ENCODE measurements around the gene CALD1.

The CALD1 gene

DNA sequence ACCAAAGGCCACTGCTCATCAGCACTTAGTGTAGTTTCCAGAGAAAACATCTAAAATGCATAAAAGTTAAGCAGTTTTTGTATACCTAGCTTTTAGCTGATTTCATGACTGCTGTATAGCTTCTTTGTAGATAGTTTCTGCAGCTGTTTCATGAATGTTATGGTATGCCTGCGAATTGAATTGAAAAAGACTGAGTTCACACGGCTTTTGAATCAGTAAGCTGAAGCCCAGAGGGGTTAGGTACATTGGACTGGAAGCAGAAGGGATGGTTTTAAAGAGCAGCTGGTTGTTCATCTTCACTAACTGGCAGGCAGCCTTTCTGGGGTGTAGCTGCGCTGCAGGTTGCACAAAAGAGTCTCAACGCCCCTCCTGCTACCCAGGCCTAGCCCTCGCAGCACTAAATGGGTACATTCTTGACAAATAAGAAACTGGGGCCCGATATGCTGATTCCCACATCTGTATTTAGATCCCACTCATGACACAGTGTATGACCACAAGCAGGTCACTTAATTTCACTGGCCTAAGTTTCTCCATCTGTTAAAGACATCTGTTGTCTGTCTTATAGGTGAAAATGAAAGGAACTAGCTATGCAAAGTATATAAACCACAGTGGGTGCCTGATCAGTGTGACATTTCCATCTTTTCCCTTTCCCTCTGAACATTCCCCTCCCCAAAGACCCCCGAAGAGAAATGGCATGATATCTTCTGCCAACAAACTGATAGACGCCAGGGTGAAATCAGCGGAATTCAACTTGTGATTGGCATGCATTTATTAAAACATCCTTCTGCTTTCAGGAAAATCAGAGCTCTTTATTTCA lies 120.9 kb downstream of the CALD1 start:
- no peak for DNase-seq

DNA sequence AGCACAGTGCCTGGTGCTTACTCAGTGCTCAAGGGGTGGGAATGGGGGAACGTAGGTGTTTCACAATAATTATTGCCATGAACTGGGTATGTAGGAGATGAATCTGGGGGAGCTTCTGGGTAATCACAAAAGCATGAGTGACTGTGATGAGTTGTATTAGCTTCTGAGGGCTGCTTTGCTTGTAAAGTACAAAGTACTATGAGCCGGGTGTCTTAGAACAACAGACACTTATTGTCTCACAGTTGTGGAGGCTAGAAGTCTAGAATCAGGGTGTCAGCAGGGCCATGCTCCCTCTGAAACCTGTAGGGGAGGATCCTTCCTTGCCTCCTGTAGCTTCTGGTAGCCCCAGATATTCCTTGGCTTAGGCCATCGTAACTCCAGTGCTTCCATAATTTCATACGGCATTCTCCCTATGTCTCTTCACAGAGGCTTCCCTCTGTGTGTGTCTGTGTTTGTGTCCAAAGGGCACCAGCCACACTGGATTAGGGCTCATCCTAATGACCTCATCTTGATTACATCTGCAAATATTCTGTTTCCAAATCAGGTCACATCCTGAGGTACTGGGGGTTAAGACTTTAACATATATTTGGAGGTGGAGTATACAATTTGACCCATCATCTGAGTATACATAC lies 122.1 kb downstream of the CALD1 start:
- no peak for DNase-seq

GRCh38 chr7:134902058-134902457 lies 122.6 kb downstream of the CALD1 start:
- DNase-seq: no peak

GRCh38 chr7:134903073-134903790 lies 123.8 kb downstream of the CALD1 start:
- no peak for DNase-seq

GRCh38 chr7:134905375-134905774 lies 125.9 kb downstream of the CALD1 start:
- no peak for DNase-seq

DNA sequence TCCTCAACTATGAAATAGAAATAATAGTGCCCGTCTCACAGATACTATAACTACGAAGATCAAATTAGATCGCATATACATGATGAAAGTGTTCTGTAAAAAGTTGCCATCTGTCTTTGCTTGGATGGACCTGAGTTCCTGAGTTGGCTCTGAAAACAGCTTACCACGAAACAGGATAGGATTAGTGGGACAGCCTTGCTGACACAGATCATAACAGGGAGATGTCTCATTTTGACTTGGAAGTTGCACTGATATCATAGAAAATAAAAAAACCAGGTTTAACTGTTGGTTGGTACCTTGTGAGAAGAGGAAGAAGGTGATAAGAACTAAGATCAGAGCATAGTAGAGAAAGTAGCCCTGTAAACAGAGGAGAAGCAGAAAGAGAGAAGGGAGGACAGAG lies 127.6 kb downstream of the CALD1 start:
- no peak for DNase-seq

- DNase-seq: no peak
Measured at GRCh38 chr7:134907639-134908038, 128.2 kb downstream of the CALD1 start.

DNA sequence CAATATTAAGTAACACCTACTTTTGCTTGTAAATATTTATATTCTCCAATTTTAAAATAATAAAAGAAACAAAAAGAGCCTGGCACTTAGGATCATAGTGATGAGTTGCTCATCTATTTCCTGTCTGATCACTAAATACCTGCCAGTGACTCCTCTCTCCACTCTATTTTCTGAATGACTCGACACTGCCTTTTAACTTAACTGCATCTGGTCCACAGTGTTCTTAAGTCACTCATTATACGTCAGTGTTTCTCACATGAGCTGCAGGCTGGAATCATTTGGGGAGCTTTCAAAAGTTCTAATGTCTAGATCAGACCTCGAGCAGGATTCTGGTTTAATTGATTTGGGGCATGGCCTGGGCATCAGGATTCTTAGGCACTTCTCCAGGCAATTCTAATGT lies 128.9 kb downstream of the CALD1 start:
- DNase-seq: no peak

- no peak for DNase-seq
Measured at GRCh38 chr7:134910214-134910890, 130.9 kb downstream of the CALD1 start.

DNA sequence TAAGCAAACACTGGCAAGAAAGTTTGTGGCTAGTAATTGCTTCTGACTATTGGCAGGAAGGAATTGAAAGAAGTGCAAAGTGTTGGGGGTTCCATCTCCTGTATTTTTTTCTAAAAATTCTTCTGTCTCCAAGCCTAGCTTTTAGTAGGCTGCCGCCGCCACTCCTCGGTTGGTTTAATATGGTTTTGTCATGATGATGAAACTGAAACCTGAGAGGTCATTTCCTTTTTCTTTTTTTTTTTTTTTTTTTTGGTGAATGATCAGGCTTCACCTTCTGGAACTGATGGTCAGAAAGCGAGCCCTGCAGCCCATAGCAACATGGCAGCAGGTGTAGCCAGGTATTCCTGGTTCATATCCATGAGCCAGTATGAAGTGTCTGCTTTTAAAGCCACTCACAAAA lies 131.5 kb downstream of the CALD1 start:
- no peak for DNase-seq

DNA sequence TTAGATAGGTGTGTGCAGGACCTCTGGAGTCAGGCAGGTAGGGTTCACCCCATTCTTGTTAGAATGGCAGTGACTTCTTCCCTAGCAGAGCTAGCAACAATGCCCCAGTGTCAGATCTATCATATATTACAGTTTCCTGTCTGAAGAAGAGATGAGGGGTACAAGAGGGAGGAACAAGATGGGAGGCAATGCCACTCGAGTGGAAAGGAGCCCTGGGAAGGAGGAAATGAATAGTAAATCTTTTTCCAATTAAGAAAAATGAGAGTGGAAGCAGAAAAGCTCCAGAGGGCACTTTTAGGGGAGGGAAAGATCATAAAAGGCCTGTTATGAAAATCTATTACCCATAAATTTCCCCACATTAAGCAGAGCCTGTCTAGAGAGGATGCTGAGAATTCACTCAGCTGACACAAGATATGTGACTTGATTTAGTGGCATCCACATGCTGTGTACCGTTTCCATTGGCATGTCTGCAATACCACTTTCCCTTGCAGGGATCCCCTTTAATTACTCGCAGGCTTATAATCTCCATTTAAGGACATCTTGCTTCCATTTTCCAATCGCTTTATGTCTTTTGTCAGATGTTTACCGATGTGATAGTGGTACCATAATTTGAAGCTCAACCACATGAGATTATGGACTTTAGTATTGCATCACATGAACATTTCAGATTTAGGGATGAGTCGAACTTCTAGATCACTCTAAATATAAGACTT lies 136.9 kb downstream of the CALD1 start:
- DNase-seq: no peak

GRCh38 chr7:134919240-134919641 lies 139.8 kb downstream of the CALD1 start:
- DNase-seq: no peak

DNA sequence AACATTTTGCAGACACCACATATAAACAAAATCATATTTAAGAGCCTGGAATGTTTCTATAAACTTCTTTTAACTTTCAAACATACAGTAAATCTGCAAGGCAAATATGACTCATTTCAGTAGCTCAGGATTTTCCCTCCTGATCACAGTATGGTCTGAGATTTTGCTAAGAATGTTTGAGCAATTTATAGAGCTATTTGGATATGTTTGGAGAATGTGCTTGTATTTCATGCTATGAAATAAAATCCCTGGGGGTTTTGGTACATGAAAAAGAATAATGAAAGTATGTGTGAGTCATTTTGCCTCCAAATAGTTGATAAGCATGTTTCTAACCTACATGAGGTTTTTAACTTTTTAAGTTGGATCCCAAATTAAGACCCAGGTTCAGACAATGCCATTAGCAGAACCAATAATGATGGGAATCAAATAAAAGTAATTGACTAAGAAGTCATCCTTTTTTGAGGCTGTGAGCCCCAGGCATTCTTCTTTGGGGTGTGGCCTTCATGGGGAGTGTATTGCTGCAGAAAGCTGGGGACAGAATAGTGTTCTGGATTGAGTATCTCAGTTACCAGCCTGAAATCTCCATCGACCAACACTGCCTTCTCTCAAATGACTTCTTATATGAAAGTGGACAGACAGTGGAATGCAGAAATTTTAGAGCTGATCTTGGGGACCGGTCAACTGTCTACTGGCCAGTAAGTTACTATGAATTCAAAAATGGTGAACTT lies 140.8 kb downstream of the CALD1 start:
- DNase-seq: no peak

GRCh38 chr7:134922720-134923704 lies 143.6 kb downstream of the CALD1 start:
- DNase-seq: no peak

GRCh38 chr7:134925766-134926165 lies 146.3 kb downstream of the CALD1 start:
- DNase-seq: no peak

- DNase-seq: no peak
Measured at GRCh38 chr7:134926396-134926795, 147.0 kb downstream of the CALD1 start.

GRCh38 chr7:134927076-134927475 lies 147.6 kb downstream of the CALD1 start:
- DNase-seq: no peak

- DNase-seq: no peak
Measured at GRCh38 chr7:134927723-134928122, 148.3 kb downstream of the CALD1 start.

DNA sequence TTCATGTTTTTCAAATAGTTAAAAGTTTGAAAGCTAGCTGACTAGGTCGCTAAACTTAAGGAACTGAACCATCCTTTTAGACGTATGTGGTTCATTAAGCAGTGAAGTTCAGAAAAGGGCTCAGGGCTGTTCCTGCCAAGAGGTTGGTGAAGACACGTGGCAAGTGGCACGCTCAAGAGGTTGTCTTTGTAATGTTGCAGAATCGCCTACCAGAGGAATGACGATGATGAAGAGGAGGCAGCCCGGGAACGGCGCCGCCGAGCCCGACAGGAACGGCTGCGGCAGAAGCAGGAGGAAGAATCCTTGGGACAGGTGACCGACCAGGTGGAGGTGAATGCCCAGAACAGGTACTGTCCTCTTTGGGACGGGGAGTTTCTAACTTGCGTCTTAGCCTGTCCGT lies 149.1 kb downstream of the CALD1 start:
- no peak for DNase-seq

GRCh38 chr7:134931487-134931886 lies 152.1 kb downstream of the CALD1 start:
- DNase-seq: no peak

Data from NCI-H1048 (cell line).